Activated CD4-positive, alpha-beta T cell treated with anti-CD3 and anti-CD28 coated beads, Interleukin-2, amount 10 ng/mL, durations not matched to agents 24 days and 14 days (primary cell): ENCODE results near the gene MYCL. TPM values are rescaled to one million over a fixed set of nuclear protein-coding genes. Genes with fewer than 3 reads are reported as not detected.

Source experiments
- DNase-seq: peaks from one replicate; pipeline ENCODE4 v3.0.0; 2022
- H3K27ac Mint-ChIP-seq: one replicate; pipeline ENCODE4 v1.8.0; 2022; ENCODE audit warnings: mild to moderate bottlenecking, mixed read lengths
- H3K27me3 Mint-ChIP-seq: one replicate; pipeline ENCODE4 v1.8.0; 2022; ENCODE audit warnings: mixed read lengths
- H3K36me3 Mint-ChIP-seq: one replicate; pipeline ENCODE4 v1.8.0; 2022; ENCODE audit warnings: low read depth, mild to moderate bottlenecking, mixed read lengths
- H3K4me1 Mint-ChIP-seq: one replicate; pipeline ENCODE4 v1.8.0; 2021; ENCODE audit warnings: mixed read lengths
- H3K4me3 Mint-ChIP-seq: one replicate; pipeline ENCODE4 v1.8.0; 2022; ENCODE audit warnings: mild to moderate bottlenecking, moderate library complexity, mixed read lengths
- H3K9me3 Mint-ChIP-seq: one replicate; pipeline ENCODE4 v1.8.0; 2021; ENCODE audit warnings: mixed read lengths
- intact Hi-C: fragments of 100-400 bp; cut with micrococcal nuclease; formaldehyde crosslinking; loops from one replicate; pipeline ENCODE4 v1.15.1; 2023
- total RNA-seq: library from RNA; stranded (reverse); gene quantifications from 2 replicates; pipeline ENCODE4 v1.2.3, GENCODE V29; 2022

Gene MYCL
- total RNA-seq, 1 donor from 2014 or later: 0.42 TPM

- peaks cover 3% of the 10 kb centered on the region for H3K4me1 Mint-ChIP-seq
- no peaks in the 10 kb centered on the region for H3K9me3 Mint-ChIP-seq
- no peak overlapping the region for H3K27ac Mint-ChIP-seq
- no peak overlapping the region for H3K4me3 Mint-ChIP-seq
- H3K27me3 Mint-ChIP-seq: no peaks in the 10 kb centered on the region
- intact Hi-C loops: no loop called here
- no peak for DNase-seq
- peaks cover 19% of the 10 kb centered on the region for H3K36me3 Mint-ChIP-seq
Measured at GRCh38 chr1:39863177-39863576, 38.5 kb downstream of the MYCL start.

- H3K27me3 Mint-ChIP-seq: no peaks in the 10 kb centered on the region
- H3K27ac Mint-ChIP-seq: no peak overlapping the region
- H3K36me3 Mint-ChIP-seq: peaks cover 23% of the 10 kb centered on the region
- intact Hi-C loops: no loop called here
- H3K9me3 Mint-ChIP-seq: no peaks in the 10 kb centered on the region
- H3K4me3 Mint-ChIP-seq: no peak overlapping the region
- DNase-seq: no peak
- H3K4me1 Mint-ChIP-seq: peaks cover 3% of the 10 kb centered on the region
Measured at GRCh38 chr1:39861003-39861402, 40.7 kb downstream of the MYCL start.

- no peak for DNase-seq
- peaks cover 30% of the 10 kb centered on the region for H3K36me3 Mint-ChIP-seq
- peaks cover 5% of the 10 kb centered on the region for H3K4me1 Mint-ChIP-seq
- H3K27me3 Mint-ChIP-seq: no peaks in the 10 kb centered on the region
- H3K27ac Mint-ChIP-seq: no peak overlapping the region
- no peaks in the 10 kb centered on the region for H3K9me3 Mint-ChIP-seq
- no peak overlapping the region for H3K4me3 Mint-ChIP-seq
- intact Hi-C loops: no loop called here
Measured at GRCh38 chr1:39859859-39860812, 41.6 kb downstream of the MYCL start.

- peaks cover 7% of the 10 kb centered on the region for H3K4me1 Mint-ChIP-seq
Measured at GRCh38 chr1:39858315-39858714, 43.4 kb downstream of the MYCL start.

GRCh38 chr1:39857126-39857878 lies 44.4 kb downstream of the MYCL start:
- intact Hi-C loops: no loop called here
- H3K4me3 Mint-ChIP-seq: no peak overlapping the region
- H3K9me3 Mint-ChIP-seq: no peaks in the 10 kb centered on the region
- no peak for DNase-seq
- H3K4me1 Mint-ChIP-seq: peaks cover 7% of the 10 kb centered on the region
- no peaks in the 10 kb centered on the region for H3K27me3 Mint-ChIP-seq
- H3K27ac Mint-ChIP-seq: no peak overlapping the region
- peaks cover 35% of the 10 kb centered on the region for H3K36me3 Mint-ChIP-seq

More at GRCh38 chr1:39858315-39858714, 43.4 kb downstream of the MYCL start:
- H3K9me3 Mint-ChIP-seq: no peaks in the 10 kb centered on the region
- H3K4me3 Mint-ChIP-seq: no peak overlapping the region
- H3K36me3 Mint-ChIP-seq: peaks cover 30% of the 10 kb centered on the region
- no peaks in the 10 kb centered on the region for H3K27me3 Mint-ChIP-seq
- intact Hi-C loops: no loop called here
- no peak overlapping the region for H3K27ac Mint-ChIP-seq
- DNase-seq: no peak

- Mint-ChIP-seq H3K4me3 (no peak overlapping the region), H3K4me1 (peaks cover 7% of the 10 kb centered on the region), H3K9me3 (no peaks in the 10 kb centered on the region), H3K36me3 (peaks cover 33% of the 10 kb centered on the region), H3K27me3 (no peaks in the 10 kb centered on the region), H3K27ac (peak overlapping the region; percentile 29)
- intact Hi-C loops: no loop called here
- DNase-seq: no peak
Measured at GRCh38 chr1:39854738-39855137, 47.0 kb downstream of the MYCL start.

- no peak for DNase-seq
- no peak overlapping the region for H3K4me3 Mint-ChIP-seq
- no peak overlapping the region for H3K27ac Mint-ChIP-seq
- peaks cover 37% of the 10 kb centered on the region for H3K36me3 Mint-ChIP-seq
- intact Hi-C loops: no loop called here
- H3K4me1 Mint-ChIP-seq: peaks cover 7% of the 10 kb centered on the region
- H3K9me3 Mint-ChIP-seq: no peaks in the 10 kb centered on the region
- no peaks in the 10 kb centered on the region for H3K27me3 Mint-ChIP-seq
Measured at GRCh38 chr1:39854314-39854713, 47.4 kb downstream of the MYCL start.

- peaks cover 7% of the 10 kb centered on the region for H3K4me1 Mint-ChIP-seq
- intact Hi-C loops: no loop called here
- H3K4me3 Mint-ChIP-seq: no peak overlapping the region
- H3K36me3 Mint-ChIP-seq: peaks cover 41% of the 10 kb centered on the region
- no peaks in the 10 kb centered on the region for H3K27me3 Mint-ChIP-seq
- H3K9me3 Mint-ChIP-seq: no peaks in the 10 kb centered on the region
- no peak overlapping the region for H3K27ac Mint-ChIP-seq
- DNase-seq: no peak
Measured at GRCh38 chr1:39852876-39853275, 48.8 kb downstream of the MYCL start.

- peaks cover 9% of the 10 kb centered on the region for H3K4me1 Mint-ChIP-seq
- intact Hi-C loops: no loop called here
- no peak overlapping the region for H3K4me3 Mint-ChIP-seq
- H3K9me3 Mint-ChIP-seq: no peaks in the 10 kb centered on the region
- H3K27me3 Mint-ChIP-seq: no peaks in the 10 kb centered on the region
- H3K27ac Mint-ChIP-seq: no peak overlapping the region
- peaks cover 44% of the 10 kb centered on the region for H3K36me3 Mint-ChIP-seq
- DNase-seq: no peak
Measured at GRCh38 chr1:39852214-39852791, 49.4 kb downstream of the MYCL start.

- H3K36me3 Mint-ChIP-seq: peaks cover 48% of the 10 kb centered on the region
- no peaks in the 10 kb centered on the region for H3K9me3 Mint-ChIP-seq
- intact Hi-C loops: no loop called here
- peaks cover 14% of the 10 kb centered on the region for H3K4me1 Mint-ChIP-seq
- no peak overlapping the region for H3K27ac Mint-ChIP-seq
- no peak overlapping the region for H3K4me3 Mint-ChIP-seq
- H3K27me3 Mint-ChIP-seq: no peaks in the 10 kb centered on the region
- no peak for DNase-seq
Measured at GRCh38 chr1:39850606-39851216, 51.0 kb downstream of the MYCL start.

GRCh38 chr1:39849203-39849602 lies 52.5 kb downstream of the MYCL start:
- H3K36me3 Mint-ChIP-seq: peaks cover 53% of the 10 kb centered on the region
- no peak for DNase-seq
- intact Hi-C loops: loop anchor here (5.0 kb wide), 1 partner anchor 33 kb away; the partner anchor contains the start of gene TRIT1
- no peak overlapping the region for H3K27ac Mint-ChIP-seq
- peaks cover 25% of the 10 kb centered on the region for H3K4me1 Mint-ChIP-seq
- no peak overlapping the region for H3K4me3 Mint-ChIP-seq
- no peaks in the 10 kb centered on the region for H3K27me3 Mint-ChIP-seq
- H3K9me3 Mint-ChIP-seq: no peaks in the 10 kb centered on the region

GRCh38 chr1:39847940-39848339 lies 53.8 kb downstream of the MYCL start:
- Mint-ChIP-seq H3K27ac (no peak overlapping the region), H3K4me3 (no peak overlapping the region), H3K4me1 (peaks cover 35% of the 10 kb centered on the region), H3K27me3 (no peaks in the 10 kb centered on the region), H3K9me3 (no peaks in the 10 kb centered on the region), H3K36me3 (peaks cover 56% of the 10 kb centered on the region)
- intact Hi-C loops: loop anchor here (5.0 kb wide), 1 partner anchor 34 kb away; the partner anchor contains the start of gene TRIT1
- DNase-seq: no peak

- H3K9me3 Mint-ChIP-seq: no peaks in the 10 kb centered on the region
- H3K36me3 Mint-ChIP-seq: peaks cover 59% of the 10 kb centered on the region
- no peak overlapping the region for H3K27ac Mint-ChIP-seq
- H3K4me1 Mint-ChIP-seq: peaks cover 38% of the 10 kb centered on the region
- intact Hi-C loops: loop anchor here (5.0 kb wide), 1 partner anchor 36 kb away; the partner anchor contains the start of gene TRIT1
- DNase-seq: no peak
- H3K27me3 Mint-ChIP-seq: no peaks in the 10 kb centered on the region
- no peak overlapping the region for H3K4me3 Mint-ChIP-seq
Measured at GRCh38 chr1:39846796-39847195, 54.9 kb downstream of the MYCL start.
